Measurements from ENCODE around the gene KLHL17. TPM values are rescaled to one million over a fixed set of nuclear protein-coding genes. Genes with fewer than 3 reads are reported as not detected.

KLHL17 gene
- polyA plus RNA-seq, 2 of the 4 experiments (the other 2 are of a cell fraction), result 5.7 to 21.6 TPM

DNA sequence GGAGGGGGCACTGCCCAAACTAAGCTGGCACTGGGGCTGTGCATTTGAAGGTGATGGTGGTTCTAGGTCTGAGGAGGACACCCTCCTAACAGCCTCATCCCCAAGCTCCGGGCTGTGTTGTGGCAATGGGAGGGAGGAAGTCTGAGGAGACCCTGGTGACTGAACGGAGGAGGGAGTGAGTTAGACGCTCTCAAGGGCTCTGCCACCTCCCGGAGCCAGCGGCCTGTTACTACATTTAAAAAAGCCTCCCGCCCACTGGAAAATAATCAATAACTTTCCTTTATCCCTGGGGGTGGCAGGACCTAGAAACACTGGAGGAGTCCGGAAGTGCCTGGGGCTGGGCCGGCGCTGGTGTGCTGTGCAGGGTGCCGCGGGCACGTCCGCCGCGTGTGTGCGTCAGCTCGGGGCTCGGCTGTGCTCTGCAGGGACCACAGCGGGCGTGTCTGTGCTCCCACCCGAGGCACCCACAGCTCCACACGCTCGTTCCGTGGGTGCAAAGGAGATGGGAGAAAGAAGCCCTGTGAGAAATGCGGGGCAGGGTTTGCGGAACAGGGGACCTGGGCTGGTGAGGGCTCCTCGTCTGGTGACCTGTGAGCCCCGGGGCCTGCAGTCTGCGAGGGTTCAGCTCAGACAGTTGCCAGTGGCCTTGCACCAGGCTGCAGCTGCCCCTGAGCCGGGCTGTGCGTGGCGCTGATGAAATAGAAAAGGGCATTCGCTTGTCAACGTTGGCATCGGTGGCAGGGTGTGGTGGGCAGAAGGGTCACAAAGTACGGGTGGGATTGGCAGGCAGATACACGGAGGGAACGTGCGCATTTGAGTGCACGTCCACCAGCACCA is 31.3 kb upstream of the KLHL17 start:
- Histone ChIP-seq H3K4me1 (peaks cover 24% of the 10 kb centered on the region; the same call in 2 of the 3 replicates), H3K9me3 (no peaks in the 10 kb centered on the region), H3K4me3 (no peak overlapping the region), H3K27ac (no peak overlapping the region), H3K4me2 (no peak overlapping the region)
- POLR2A ChIA-PET, result no interaction called here
- DNase-seq (ENCODE audit: low read depth in 1 of 2, low spot score in 1 of 2), result no peak
- TF ChIP-seq RNF2 (IDR thresholded peaks at IDR 0.05; ENCODE audit: borderline replicate concordance, low read depth) (no peak), CHD2 (IDR thresholded peaks at IDR 0.05; ENCODE audit: low read length, partially characterized antibody) (no peak), POLR2A (IDR thresholded peaks at IDR 0.05; ENCODE audit: low read length) (no peak), KDM5A (IDR thresholded peaks at IDR 0.05) (no peak), JUN (IDR thresholded peaks at IDR 0.05) (no peak), TFCP2L1 (CRISPR knock-in tag; IDR thresholded peaks at IDR 0.05) (no peak), TP53 (CRISPR knock-in tag; IDR thresholded peaks at IDR 0.05) (no peak), EP300 (IDR thresholded peaks at IDR 0.05) (no peak)
- TF ChIP-seq, protein P1, sequence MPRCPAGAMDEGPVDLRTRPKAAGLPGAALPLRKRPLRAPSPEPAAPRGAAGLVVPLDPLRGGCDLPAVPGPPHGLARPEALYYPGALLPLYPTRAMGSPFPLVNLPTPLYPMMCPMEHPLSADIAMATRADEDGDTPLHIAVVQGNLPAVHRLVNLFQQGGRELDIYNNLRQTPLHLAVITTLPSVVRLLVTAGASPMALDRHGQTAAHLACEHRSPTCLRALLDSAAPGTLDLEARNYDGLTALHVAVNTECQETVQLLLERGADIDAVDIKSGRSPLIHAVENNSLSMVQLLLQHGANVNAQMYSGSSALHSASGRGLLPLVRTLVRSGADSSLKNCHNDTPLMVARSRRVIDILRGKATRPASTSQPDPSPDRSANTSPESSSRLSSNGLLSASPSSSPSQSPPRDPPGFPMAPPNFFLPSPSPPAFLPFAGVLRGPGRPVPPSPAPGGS (IDR thresholded peaks at IDR 0.05), result no peak
- CTCF ChIA-PET, result interaction anchor here (1.1 to 6.9 kb wide), 4 partner anchors 12 to 59 kb away, joined by 4 to 84 read pairs (median 5); no protein-coding TSS in a partner anchor
- ATAC-seq, result no peak
- no peak for FAIRE-seq
- WGBS (ENCODE audit: missing lambda C conversion rate), result 86% methylated on average over 24 of the region's 40 CpGs

DNA sequence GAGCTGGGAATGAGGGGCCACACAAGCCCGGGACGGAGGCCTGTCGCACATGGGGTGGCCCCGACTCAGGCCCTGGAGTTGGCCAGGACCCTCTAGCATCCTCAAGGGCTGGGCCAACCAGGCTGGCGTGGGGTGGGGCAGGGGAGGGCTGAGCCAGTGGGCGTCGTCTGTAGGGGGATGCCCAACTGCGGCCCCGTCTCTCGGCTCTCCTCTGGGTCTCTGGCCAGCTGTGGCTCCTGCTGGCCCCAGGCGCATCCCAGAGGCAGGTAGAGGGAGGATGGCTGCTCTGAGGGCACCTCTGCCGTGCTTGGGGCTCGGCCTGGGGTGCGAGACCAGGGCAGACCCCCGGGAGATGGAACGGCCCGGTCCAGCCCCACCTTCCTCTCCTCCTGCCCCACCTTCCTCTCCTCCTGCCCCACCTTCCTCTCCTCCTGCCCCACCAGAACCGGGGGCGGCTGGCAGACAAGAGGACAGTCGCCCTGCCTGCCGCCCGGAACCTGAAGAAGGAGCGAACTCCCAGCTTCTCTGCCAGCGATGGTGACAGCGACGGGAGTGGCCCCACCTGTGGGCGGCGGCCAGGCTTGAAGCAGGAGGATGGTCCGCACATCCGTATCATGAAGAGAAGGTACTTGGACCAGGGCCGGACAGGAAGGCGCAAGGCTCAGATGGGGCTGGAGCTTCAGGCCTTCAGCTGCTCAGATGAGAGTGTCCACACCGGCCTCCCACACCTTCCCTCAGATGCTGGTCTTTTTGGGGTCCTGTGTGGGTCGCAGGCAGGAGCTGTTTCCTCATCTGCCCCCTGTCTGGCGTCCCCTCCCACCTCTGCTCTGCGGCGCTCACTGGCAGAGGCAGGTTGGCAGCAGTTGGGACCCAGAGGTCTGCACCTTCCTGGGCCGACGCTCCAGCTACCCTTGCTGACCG is 30.4 kb upstream of the KLHL17 start:
- CTCF ChIA-PET, result interaction anchor here (0.7 to 6.9 kb wide), 5 partner anchors 12 to 60 kb away, joined by 3 to 84 read pairs (median 4); no protein-coding TSS in a partner anchor
- POLR2A ChIA-PET, result interaction anchor here (0.9 kb wide), 1 partner anchor 10 kb away, joined by 3 read pairs; no protein-coding TSS in a partner anchor

DNA sequence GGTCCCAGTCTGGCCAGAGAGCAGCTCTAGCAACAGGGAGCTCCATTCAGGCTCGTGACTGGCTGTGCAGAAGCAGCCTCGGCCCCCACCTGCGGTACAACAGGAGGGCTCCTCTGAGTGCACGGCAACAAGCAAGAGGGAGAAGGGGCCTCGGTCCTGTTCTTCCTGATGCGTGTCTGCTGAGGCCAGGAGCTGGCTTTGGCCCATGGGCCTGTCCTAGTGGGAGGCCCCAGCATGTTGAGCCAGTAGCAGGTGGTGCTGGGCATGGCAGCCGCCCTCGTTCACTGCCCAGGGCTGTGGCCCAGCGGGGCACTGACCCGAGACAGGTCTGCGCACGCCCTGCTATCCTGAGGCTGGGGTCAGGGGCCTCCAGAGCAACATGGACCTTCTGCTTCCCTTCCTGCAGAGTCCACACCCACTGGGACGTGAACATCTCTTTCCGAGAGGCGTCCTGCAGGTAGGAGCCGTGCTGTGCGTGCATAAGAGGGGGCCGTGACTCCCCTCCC is 29.7 kb upstream of the KLHL17 start:
- ChIA-PET POLR2A (interaction anchor here (0.9 kb wide), 1 partner anchor 10 kb away, joined by 3 read pairs; no protein-coding TSS in a partner anchor), CTCF (interaction anchor here (0.7 to 6.9 kb wide), 4 partner anchors 11 to 35 kb away, joined by 3 to 84 read pairs (median 4); no protein-coding TSS in a partner anchor)
- TF ChIP-seq HOXA7 (CRISPR knock-in tag; IDR thresholded peaks at IDR 0.05), result no peak
- no peak for TF ChIP-seq ZC3H11A (IDR thresholded peaks at IDR 0.05)
- TF ChIP-seq TFCP2L1 (CRISPR knock-in tag; IDR thresholded peaks at IDR 0.05), result no peak
- TF ChIP-seq EP300 (IDR thresholded peaks at IDR 0.05), result no peak
- Histone ChIP-seq H3K4me2 (no peak overlapping the region), H3K4me3 (no peak overlapping the region), H3K27ac (peak overlapping the region in 1 of 2 experiments; percentile 46; a peak in 1 of 6 replicates), H3K9me3 (no peaks in the 10 kb centered on the region), H3K4me1 (peaks cover 25% of the 10 kb centered on the region; the same call in 2 of the 3 replicates)
- ATAC-seq (no peak; a peak in 1 of 6 replicates), DNase-seq (ENCODE audit: low read depth in 1 of 2, low spot score in 1 of 2) (no peak), FAIRE-seq (no peak)
- WGBS (ENCODE audit: missing lambda C conversion rate), result 83% methylated on average over 7 of the region's 18 CpGs

More for the DNA sequence above, 30.4 kb upstream of the KLHL17 start:
- Histone ChIP-seq H3K27ac (peak overlapping the region in 1 of 2 experiments; percentile 46; a peak in 1 of 6 replicates), H3K4me2 (no peak overlapping the region), H3K9me3 (no peaks in the 10 kb centered on the region), H3K4me1 (peaks cover 24% of the 10 kb centered on the region; the same call in 2 of the 3 replicates), H3K4me3 (no peak overlapping the region)
- FAIRE-seq (no peak), ATAC-seq (no peak), DNase-seq (ENCODE audit: low read depth in 1 of 2, low spot score in 1 of 2) (no peak)
- 94% methylated on average over 21 of the region's 40 CpGs for WGBS (ENCODE audit: missing lambda C conversion rate)
- TF ChIP-seq EP300 (IDR thresholded peaks at IDR 0.05) (no peak), HOXA7 (CRISPR knock-in tag; IDR thresholded peaks at IDR 0.05) (no peak), POLR2A (IDR thresholded peaks at IDR 0.05; ENCODE audit: low read length) (no peak), HOXB5 (CRISPR knock-in tag; IDR thresholded peaks at IDR 0.05) (no peak)
- TF ChIP-seq, protein P1 (IDR thresholded peaks at IDR 0.05), result no peak
